Activated T-cell treated with anti-CD3 and anti-CD28 coated beads for 48 hours (primary cell): Measurements from ENCODE around the gene CDC40.
"Not testable (repeated sequence)": the region's sequence is repeated elsewhere in the genome, so short reads cannot be mapped to it uniquely, and the experiment has no call there.

Experiments used
- DNase-seq: peaks from one replicate; pipeline ENCODE4 v3.0.0-alpha.2; 2020; ENCODE audit warnings: low read depth

CDC40 gene

DNA sequence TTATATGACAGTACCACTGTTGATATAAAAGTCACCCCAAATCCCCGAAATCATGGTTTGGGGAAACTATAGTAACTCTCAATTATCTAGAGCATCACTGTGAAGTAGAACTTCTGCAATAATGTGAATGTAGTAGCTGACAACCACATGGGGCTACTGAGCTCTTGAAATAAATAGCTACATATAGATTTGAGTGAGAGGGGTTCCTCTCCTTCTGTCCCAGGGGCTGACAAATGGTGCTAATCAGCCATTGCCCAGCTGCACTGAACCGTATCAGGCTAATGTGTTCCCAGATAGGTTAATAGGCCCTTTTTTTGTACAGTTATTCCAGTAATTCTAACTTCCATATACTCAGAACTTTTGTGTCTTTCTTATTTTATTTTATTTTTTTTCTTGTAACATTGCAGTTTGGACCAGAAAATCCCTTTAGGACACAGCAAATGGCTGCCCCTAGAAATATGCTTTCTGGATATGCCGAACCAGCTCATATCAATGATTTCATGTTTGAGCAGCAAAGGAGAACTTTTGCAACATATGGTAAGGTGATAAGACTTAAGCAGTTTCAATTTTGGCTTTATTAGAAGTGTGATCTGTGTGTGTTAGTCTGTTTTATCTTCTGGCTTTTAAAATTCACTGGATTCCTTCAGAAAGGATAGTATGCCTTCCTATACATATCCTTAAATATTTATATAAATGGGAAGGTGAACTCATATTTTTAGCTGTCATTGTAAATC is 21.1 kb downstream of the CDC40 start:
- DNase-seq: no peak

DNA sequence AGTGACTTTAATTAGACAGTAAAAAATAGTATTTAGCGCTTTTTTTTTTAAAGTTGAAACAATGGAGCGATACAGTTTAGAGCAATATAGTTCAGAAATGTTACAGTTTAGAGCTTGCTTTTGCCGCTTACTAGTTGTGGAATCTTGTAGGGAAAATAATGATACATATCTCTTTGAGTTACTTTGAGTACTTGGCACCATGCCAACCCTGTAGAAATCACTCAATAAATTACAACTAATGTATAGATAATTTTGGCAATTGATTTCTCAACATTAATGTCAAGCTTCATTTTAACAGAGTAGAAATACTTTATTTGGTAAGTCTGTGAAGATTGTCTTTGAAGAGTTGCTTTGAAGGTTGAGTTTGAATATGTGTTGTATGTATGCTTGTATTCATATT is 27.4 kb downstream of the CDC40 start:
- DNase-seq: no peak

DNA sequence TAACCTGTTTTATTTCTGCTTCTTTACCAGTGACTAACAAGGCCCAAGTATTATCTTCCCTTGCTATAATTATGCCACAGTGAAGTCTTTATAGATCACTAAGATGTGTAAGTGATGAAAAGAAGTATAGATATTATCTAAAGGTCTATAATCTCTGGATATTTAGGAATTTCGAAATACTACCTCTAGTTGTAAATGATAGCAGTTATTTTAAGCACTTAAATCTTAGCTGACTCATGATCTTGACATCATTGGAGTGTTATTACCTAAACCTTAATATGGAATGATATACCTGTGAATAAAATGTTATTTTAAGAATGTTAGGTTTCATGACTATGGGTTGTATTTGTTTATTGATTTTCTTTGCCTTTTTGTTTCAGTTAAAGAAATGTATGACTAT is 31.5 kb downstream of the CDC40 start:
- DNase-seq: no peak

DNA sequence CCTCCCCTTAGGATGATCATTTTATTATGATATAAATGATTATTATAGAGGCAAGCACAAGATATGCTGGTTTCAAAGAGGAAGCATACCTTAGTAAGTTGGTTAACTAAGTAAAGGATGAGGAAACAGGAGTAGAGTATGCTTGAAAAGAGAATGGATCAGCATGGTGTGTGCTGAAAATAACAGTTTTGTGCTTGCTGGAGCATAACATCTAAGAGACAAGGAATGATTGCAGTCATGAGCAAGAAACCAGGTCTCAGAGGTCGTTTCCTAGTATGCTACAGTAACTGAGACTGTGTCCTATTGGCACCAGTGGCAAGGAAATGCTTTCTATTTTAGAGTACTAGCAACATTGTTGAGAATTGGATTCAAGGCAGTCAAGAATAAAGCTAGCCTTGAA is 34.1 kb downstream of the CDC40 start:
- DNase-seq: no peak

- DNase-seq: no peak
Measured at GRCh38 chr6:110216140-110216539, 35.9 kb downstream of the CDC40 start.

- DNase-seq: no peak
Measured at GRCh38 chr6:110217266-110217665, 37.0 kb downstream of the CDC40 start.

DNA sequence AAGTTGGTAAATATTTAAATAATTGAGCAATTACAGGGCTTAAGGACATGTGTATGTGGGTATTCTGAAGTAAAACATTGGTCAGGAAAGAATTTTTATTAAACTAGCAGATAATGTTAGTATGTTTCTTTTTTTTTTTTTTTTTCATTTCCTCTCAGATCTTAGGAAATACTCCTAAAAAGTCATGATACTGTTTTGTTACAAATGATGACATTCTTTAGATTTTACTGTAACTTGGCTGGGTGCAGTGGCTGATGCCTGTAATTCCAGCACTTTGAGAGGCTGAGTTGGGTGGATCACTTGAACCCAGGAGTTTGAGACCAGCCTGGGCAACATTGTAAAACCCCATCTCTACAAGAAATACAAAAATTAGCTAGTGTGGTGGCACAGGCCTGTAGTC is 41.5 kb downstream of the CDC40 start:
- DNase-seq: no peak

- no peak for DNase-seq
Measured at GRCh38 chr6:110226261-110226660, 46.0 kb downstream of the CDC40 start.

- no peak for DNase-seq
Measured at GRCh38 chr6:110232450-110232849, 52.2 kb downstream of the CDC40 start.

- no peak for DNase-seq
Measured at GRCh38 chr6:110233770-110234374, 53.6 kb downstream of the CDC40 start.

DNA sequence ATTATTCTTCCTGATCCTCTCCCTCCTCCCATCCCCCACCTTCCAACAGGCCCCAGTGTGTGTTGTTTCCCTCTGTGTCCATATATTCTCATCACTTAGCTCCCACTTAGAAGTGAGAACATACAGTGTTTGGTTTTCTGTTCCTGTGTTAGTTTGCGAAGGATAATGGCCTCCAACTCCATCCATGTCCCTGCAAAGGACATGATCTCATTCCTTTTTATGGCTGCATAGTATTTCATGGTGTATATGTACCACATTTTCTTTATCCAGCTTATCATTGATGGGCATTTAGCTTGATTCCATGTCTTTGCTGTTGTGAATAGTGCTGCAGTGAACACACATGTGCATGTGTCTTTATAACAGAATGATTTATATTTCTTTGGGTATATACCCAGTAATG is 55.8 kb downstream of the CDC40 start:
- DNase-seq: not testable (repeated sequence)

GRCh38 chr6:110239526-110240274 is 59.5 kb downstream of the CDC40 start:
- no peak for DNase-seq

- not testable (repeated sequence) for DNase-seq
Measured at GRCh38 chr6:110244621-110245020, 64.4 kb downstream of the CDC40 start.

GRCh38 chr6:110246378-110246777 is 66.2 kb downstream of the CDC40 start:
- DNase-seq: no peak

- no peak for DNase-seq
Measured at GRCh38 chr6:110246900-110247546, 66.8 kb downstream of the CDC40 start.

DNA sequence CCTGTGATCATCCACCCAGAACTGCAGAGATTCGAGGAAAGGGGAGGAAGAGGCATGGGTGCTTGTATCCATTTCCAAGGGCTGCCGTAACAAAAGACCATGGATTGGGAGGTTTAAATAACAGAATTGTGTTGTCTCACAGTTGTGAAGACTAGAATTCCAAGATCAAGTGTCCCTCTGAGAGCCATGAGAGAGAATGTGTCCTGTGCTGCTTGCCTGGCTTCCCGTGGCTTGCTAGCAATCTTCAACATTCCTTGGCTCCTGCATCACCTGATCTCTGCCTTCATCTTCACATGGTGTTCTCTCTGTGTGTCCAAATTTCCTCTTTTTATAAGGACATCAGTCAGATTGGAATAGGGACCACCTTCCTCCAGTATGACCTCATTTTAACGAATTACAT is 69.8 kb downstream of the CDC40 start:
- no peak for DNase-seq

GRCh38 chr6:110250838-110251237 is 70.6 kb downstream of the CDC40 start:
- DNase-seq: no peak

DNA sequence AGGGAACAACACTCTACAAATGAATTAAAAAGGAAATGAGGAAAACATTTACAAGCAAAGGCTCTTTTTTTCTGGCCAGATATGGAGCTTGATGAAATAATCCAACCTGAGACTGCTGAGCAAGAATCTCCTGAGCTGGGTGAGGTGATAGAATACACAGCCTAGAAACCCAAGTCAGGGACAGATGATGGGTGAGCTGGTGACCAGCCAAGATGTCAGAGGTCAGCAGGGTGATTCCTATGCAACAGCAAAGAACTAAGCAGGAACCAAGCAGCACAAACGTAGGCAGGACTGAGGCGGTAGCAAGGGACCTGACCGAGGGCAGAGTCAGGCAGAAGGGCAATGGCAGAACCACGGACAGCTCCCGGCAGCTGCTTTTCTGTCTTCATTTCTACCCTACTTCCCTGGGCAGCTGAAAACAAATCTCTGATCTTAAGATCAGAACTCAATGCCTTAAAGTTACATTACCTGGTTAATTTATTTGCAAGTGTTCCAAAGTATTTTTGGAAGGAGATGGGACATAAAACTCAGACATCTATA is 75.1 kb downstream of the CDC40 start:
- no peak for DNase-seq

GRCh38 chr6:110256366-110256765 is 76.1 kb downstream of the CDC40 start:
- no peak for DNase-seq

- no peak for DNase-seq
Measured at GRCh38 chr6:110265273-110265672, 85.0 kb downstream of the CDC40 start.

DNA sequence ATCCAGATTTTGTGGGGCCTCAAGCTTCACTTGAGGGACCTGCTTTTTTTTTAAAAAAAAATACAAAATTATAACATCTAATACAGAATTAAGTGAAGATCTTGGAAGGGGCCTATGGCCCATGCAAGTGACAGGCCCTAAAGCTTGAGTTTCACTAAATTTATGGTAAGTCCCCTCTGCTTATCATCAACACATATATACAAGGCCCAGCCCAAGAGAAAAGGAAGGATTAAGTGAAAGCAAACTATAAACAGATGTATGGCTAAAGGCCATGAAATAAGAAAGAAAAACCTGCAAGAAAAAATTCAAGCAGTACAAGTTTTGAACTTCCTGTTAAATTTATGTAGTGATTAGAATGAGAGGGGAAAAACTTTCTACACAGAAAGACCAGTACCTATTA is 86.8 kb downstream of the CDC40 start:
- DNase-seq: no peak

DNA sequence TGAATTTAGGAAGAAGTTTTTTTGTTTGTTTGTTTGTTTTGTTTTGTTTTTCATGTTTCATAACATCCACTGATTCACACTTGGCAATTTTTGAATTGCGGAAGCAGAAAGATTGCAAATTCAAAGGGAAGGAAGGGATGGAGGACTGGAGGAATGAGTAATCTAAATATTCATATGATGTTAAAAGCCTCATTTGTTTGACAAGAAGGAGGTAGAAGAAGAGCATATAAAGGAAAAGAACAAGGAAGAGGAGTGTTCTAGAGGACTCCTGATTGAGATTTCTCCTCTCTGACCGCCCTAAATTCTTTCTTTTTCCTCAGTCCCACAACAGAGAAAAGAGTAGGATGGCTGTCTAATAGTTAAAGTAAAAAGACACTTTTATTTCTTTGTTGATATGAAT is 89.4 kb downstream of the CDC40 start:
- no peak for DNase-seq

DNA sequence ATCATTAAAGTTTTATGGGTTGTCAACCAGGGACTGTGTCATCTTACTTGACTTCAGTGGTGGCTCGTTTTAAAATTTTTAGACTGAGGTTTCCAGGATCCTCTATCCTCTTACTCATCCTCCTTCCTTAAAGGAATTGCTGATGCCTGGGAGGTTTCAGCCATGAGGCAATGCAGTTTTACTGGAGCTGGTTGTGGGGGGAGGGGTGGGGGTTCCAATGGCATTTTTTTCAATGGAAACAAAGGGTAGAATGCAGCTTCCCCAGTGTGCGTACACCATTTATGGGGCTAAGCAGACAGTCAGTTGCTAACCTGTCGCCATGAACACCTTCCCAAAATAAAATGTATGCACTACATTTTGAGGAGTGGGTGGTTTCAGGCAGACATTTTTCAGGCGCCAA is 89.9 kb downstream of the CDC40 start:
- DNase-seq: no peak
